GM12892 (cell line): ENCODE data around the gene C1QL4.
"Not testable (repeated sequence)": the region's sequence is repeated elsewhere in the genome, so short reads cannot be mapped to it uniquely, and the experiment has no call there.

Experiments used
- DNase-seq: peaks from one replicate; pipeline ENCODE4 v3.0.0; 2011; ENCODE audit not compliant: insufficient read length
- FAIRE-seq: peaks from 2 replicates; lab custom pipeline; 2011; peaks lifted over from hg19 to GRCh38; lab: Jason Lieb, UNC
- POLR2A ChIP-seq: IDR thresholded peaks from 2 replicates; pipeline ENCODE4 v1.6.1; 2011; ENCODE audit warnings: low read depth, low read length, control low read depth
- POLR2AphosphoS5 ChIP-seq: IDR thresholded peaks from 2 replicates; pipeline ENCODE4 v1.6.1; 2011; ENCODE audit warnings: low read depth, low read length, control low read depth
- TAF1 ChIP-seq: IDR thresholded peaks from 2 replicates; pipeline ENCODE4 v1.6.1; 2011; ENCODE audit warnings: low read depth, mild to moderate bottlenecking, control low read depth, low read length, borderline replicate concordance

The C1QL4 gene

DNA sequence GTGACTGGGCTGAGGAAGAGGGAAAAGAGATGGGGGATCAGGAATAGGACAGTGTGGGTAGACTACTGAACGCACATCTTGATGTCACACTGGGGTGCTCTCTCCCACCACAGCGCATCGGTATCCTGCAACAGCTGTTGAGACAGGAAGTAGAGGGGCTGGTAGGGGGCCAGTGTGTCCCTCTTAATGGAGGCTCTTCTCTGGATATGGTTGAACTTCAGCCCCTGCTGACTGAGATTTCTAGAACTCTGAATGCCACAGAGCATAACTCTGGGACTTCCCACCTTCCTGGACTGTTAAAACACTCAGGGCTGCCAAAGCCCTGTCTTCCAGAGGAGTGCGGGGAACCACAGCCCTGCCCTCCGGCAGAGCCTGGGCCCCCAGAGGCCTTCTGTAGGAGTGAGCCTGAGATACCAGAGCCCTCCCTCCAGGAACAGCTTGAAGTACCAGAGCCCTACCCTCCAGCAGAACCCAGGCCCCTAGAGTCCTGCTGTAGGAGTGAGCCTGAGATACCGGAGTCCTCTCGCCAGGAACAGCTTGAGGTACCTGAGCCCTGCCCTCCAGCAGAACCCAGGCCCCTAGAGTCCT, 6.9 kb downstream of the C1QL4 start:
- no peak for FAIRE-seq
- no peak for DNase-seq

GRCh38 chr12:49328816-49329215, 8.2 kb downstream of the C1QL4 start:
- FAIRE-seq (no peak), DNase-seq (no peak)
- TF ChIP-seq TAF1 = no peak
- no peak for TF ChIP-seq POLR2AphosphoS5
- TF ChIP-seq POLR2A = no peak

More for the DNA sequence above, 6.9 kb downstream of the C1QL4 start:
- TF ChIP-seq POLR2A = no peak
- no peak for TF ChIP-seq TAF1
- TF ChIP-seq POLR2AphosphoS5 = no peak

GRCh38 chr12:49327887-49328286, 9.1 kb downstream of the C1QL4 start:
- TF ChIP-seq TAF1 (no peak), POLR2AphosphoS5 (no peak), POLR2A (no peak)
- no peak for DNase-seq
- no peak for FAIRE-seq

GRCh38 chr12:49327368-49327767, 9.6 kb downstream of the C1QL4 start:
- DNase-seq = no peak
- FAIRE-seq = no peak
- TF ChIP-seq POLR2A (no peak), POLR2AphosphoS5 (no peak), TAF1 (no peak)

DNA sequence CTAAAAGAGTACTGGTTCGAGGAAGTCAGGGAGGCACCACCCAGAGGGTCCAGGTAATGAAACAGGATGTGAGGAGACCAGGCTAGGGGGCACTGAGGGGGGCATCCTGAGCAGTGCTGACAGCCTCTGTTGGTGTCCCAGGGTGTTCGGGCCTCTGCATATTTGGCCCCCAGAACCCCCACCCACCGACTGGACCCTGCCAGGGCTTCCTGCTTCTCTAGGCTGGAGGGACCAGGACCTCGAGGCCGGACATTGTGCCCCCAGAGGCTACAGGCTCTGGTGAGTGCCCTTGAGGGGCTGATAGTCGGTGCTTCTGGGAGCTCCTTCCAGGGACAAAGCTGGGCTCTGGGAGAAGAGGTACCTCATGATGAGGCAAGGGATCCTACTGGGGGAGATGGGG, 11.4 kb downstream of the C1QL4 start:
- no peak for TF ChIP-seq TAF1
- no peak for TF ChIP-seq POLR2AphosphoS5
- TF ChIP-seq POLR2A = no peak
- FAIRE-seq (no peak), DNase-seq (no peak)

- FAIRE-seq (no peak), DNase-seq (no peak)
Observed at GRCh38 chr12:49323524-49324097, 13.4 kb downstream of the C1QL4 start.

GRCh38 chr12:49322708-49323523, 14.1 kb downstream of the C1QL4 start, which contains the start of gene TROAP:
Gene TROAP, plus strand, starts transcription at chr12:49323255. Its CDS starts 354 bp downstream, at chr12:49323609.
- DNase-seq (peak; percentile 98), FAIRE-seq (peak; percentile 97)
- TF ChIP-seq TAF1 = 0 out of 2 replicates have a peak, but pooled peaks have one; percentile 49
- peak; percentile 79 for TF ChIP-seq POLR2AphosphoS5
- TF ChIP-seq POLR2A = peak; percentile 81; the same call in 1 of the 2 replicates

More at GRCh38 chr12:49323524-49324097, 13.4 kb downstream of the C1QL4 start:
- no peak for TF ChIP-seq POLR2A
- no peak for TF ChIP-seq TAF1
- TF ChIP-seq POLR2AphosphoS5 = no peak

DNA sequence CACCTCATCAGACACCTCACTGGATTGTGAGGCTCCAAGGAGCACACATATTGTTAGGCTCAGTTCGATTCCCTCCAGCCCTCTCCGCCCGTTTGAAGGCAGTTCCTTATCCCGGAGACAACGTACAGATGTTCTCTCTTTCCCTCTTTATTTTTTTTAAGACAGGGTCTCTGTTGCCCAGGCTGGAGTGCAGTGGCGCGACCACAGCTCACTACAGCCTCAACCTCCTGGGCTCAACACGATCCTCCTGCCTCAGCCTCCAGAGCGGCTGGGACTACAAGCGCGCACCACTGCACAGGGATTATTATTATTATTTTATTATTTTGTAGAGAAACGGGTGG, 14.7 kb downstream of the C1QL4 start:
- TF ChIP-seq POLR2AphosphoS5 (no peak), TAF1 (no peak), POLR2A (no peak)
- no peak for FAIRE-seq
- DNase-seq = no peak

DNA sequence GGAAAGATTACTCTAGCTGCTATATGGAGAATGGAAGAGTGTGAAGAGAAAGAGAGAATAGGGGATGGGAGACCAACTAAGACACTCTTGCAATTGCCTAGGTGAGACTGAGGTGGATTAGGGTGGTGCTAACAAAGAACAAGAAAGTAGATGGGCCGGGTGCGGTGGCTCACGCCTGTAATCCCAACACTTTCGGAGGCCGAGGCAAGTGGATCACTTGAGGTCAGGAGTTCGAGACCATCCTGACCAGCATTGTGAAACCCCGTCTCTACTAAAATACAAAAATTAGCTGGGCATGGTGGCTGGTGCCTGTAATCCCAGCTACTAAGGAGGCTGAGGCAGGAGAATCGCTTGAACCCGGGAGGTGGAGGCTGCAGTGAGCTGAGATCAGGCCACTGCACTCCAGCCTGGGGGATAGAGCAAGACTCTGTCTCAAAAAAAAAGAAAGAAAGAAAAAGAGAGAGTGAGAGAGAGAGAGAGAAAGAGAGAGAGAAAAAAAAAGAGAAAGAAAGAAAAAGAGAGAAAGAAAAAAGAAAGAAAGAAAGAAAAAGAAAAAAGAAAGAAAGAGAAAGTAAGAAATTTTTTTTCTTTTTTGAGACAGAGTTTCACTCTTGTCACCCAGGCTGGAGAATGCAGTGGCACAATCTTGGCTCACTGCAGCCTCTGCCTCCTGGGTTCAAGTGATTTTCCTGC, 16.4 kb downstream of the C1QL4 start:
- not testable (repeated sequence) for FAIRE-seq, DNase-seq

GRCh38 chr12:49317118-49317517, 19.9 kb downstream of the C1QL4 start:
- not testable (repeated sequence) for FAIRE-seq, DNase-seq

DNA sequence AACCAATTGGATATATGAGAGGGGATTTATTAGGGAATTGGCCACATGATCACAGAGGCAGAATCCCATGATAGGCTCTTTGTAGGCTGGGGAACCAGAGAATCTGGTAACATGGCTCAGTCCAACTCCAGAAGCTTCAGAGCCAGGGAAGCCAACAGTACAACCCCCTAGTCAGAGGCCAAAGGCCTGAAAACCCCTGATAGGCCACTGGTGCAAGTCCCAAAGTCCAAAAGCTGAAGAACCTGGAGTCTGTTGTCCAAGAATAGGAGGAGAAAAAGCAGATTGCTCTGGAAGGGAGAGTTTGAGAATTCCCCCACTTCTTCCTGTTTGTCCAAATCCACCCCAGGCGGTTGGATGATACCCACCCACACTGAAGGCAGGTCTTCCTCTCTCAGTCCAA, 22.2 kb downstream of the C1QL4 start:
- no peak for DNase-seq
- no peak for FAIRE-seq
- TF ChIP-seq POLR2A = no peak
- TF ChIP-seq TAF1 = no peak
- no peak for TF ChIP-seq POLR2AphosphoS5

GRCh38 chr12:49310451-49311000, 26.5 kb downstream of the C1QL4 start:
- not testable (repeated sequence) for FAIRE-seq, DNase-seq
